WTC11 (cell line): ENCODE results near the gene ZNF628. TPM values are rescaled to one million over a fixed set of nuclear protein-coding genes. Genes with fewer than 3 reads are reported as not detected.

Source experiments
- ATAC-seq: fragments of 200-7000 bp; cut with Tn5 transposase; 2 replicates; pipeline ENCODE4 v1.10.0; 2021; ENCODE audit warnings: mild to moderate bottlenecking, moderate library complexity
- CTCF ChIA-PET: fragments of 300-600 bp; sonication (Branson Sonifier 250); formaldehyde crosslinking; loops from one replicate; lab custom pipeline; 2021; ENCODE audit warnings: antibody characterized with exemption; lab: Charles Lee
- POLR2A ChIA-PET: fragments of 350-600 bp; sonication (Branson Sonifier 250); formaldehyde crosslinking; loops from one replicate; lab custom pipeline; 2021; ENCODE audit warnings: antibody characterized with exemption; lab: Charles Lee
- DNase-seq: peaks from one replicate; pipeline ENCODE4 v3.0.0; 2021; ENCODE audit warnings: low spot score
- H3K27ac Mint-ChIP-seq: 2 replicates; pipeline ENCODE4 v1.8.0; 2021; ENCODE audit warnings: mixed read lengths
- H3K27me3 Mint-ChIP-seq: 2 replicates; pipeline ENCODE4 v1.8.0; 2021; ENCODE audit warnings: low read depth, mild to moderate bottlenecking, moderate library complexity, mixed read lengths
- H3K36me3 Mint-ChIP-seq: 2 replicates; pipeline ENCODE4 v1.8.0; 2021; ENCODE audit warnings: mixed read lengths
- H3K4me1 Mint-ChIP-seq: 2 replicates; pipeline ENCODE4 v1.8.0; 2022; ENCODE audit warnings: mixed read lengths
- H3K4me3 Mint-ChIP-seq: 2 replicates; pipeline ENCODE4 v1.8.0; 2021; ENCODE audit warnings: mild to moderate bottlenecking, moderate library complexity, mixed read lengths
- H3K9me3 Mint-ChIP-seq: 2 replicates; pipeline ENCODE4 v1.8.0; 2021; ENCODE audit warnings: mixed read lengths
- AFF4 ChIP-seq: sonication (generic); formaldehyde crosslinking; IDR thresholded peaks from 2 replicates; pipeline ENCODE4 v1.8.1; 2023; ENCODE audit warnings: mild to moderate bottlenecking, missing genetic modification reagents, borderline replicate concordance
- ATF3 ChIP-seq: sonication (generic); formaldehyde crosslinking; conservative IDR thresholded peaks from 2 replicates; pipeline ENCODE4 v1.8.1; 2022; ENCODE audit warnings: mild to moderate bottlenecking, missing genetic modification reagents
- E2F4 ChIP-seq: sonication (generic); formaldehyde crosslinking; IDR thresholded peaks from 2 replicates; pipeline ENCODE4 v1.8.1; 2022; ENCODE audit warnings: low read depth, mild to moderate bottlenecking, moderate library complexity, missing genetic modification reagents, borderline replicate concordance
- EMX1 ChIP-seq: fragments of 250-450 bp; sonication (Bioruptor Pico); IDR thresholded peaks from 2 replicates; pipeline ENCODE4 v1.8.0; 2021; ENCODE audit warnings: mild to moderate bottlenecking
- ERG ChIP-seq: fragments of 250-450 bp; sonication (Bioruptor Pico); IDR thresholded peaks from 2 replicates; pipeline ENCODE4 v1.8.0; 2021; ENCODE audit warnings: mild to moderate bottlenecking
- ESRRA ChIP-seq: sonication (generic); formaldehyde crosslinking; IDR thresholded peaks from 2 replicates; pipeline ENCODE4 v1.8.1; 2022; ENCODE audit warnings: mild to moderate bottlenecking, missing genetic modification reagents, borderline replicate concordance
- FOXJ3 ChIP-seq: sonication (generic); formaldehyde crosslinking; IDR thresholded peaks from 2 replicates; pipeline ENCODE4 v1.9.0; 2021; ENCODE audit warnings: missing genetic modification reagents, mild to moderate bottlenecking, borderline replicate concordance
- IRF1 ChIP-seq: sonication (generic); formaldehyde crosslinking; IDR thresholded peaks from 2 replicates; pipeline ENCODE4 v1.8.0; 2023; ENCODE audit warnings: missing genetic modification reagents
- KAT7 ChIP-seq: sonication (generic); formaldehyde crosslinking; IDR thresholded peaks from 2 replicates; pipeline ENCODE4 v1.8.1; 2023; ENCODE audit warnings: missing genetic modification reagents, mild to moderate bottlenecking, borderline replicate concordance
- RELA ChIP-seq: sonication (generic); formaldehyde crosslinking; IDR thresholded peaks from 2 replicates; pipeline ENCODE4 v1.8.1; 2022; ENCODE audit warnings: missing genetic modification reagents, mild to moderate bottlenecking, borderline replicate concordance
- STAT6 ChIP-seq: sonication (generic); formaldehyde crosslinking; conservative IDR thresholded peaks from 2 replicates; pipeline ENCODE4 v1.8.1; 2023; ENCODE audit warnings: mild to moderate bottlenecking, low read depth, missing genetic modification reagents, moderate library complexity
- TCF7 ChIP-seq: sonication (generic); formaldehyde crosslinking; IDR thresholded peaks from 2 replicates; pipeline ENCODE4 v1.8.0; 2022; ENCODE audit warnings: mild to moderate bottlenecking, low read depth, missing genetic modification reagents, moderate library complexity
- USF2 ChIP-seq: sonication (generic); formaldehyde crosslinking; IDR thresholded peaks from 2 replicates; pipeline ENCODE4 v1.8.1; 2023; ENCODE audit warnings: mild to moderate bottlenecking, missing genetic modification reagents, moderate library complexity
- ZBTB21 ChIP-seq: sonication (generic); formaldehyde crosslinking; IDR thresholded peaks from 2 replicates; pipeline ENCODE4 v1.8.1; 2023; ENCODE audit warnings: mild to moderate bottlenecking, missing genetic modification reagents, borderline replicate concordance
- ZBTB43 ChIP-seq: sonication (generic); formaldehyde crosslinking; IDR thresholded peaks from 2 replicates; pipeline ENCODE4 v1.8.1; 2023; ENCODE audit warnings: mild to moderate bottlenecking, missing genetic modification reagents
- ZNF281 ChIP-seq: sonication (generic); formaldehyde crosslinking; IDR thresholded peaks from 2 replicates; pipeline ENCODE4 v1.8.0; 2023; ENCODE audit warnings: mild to moderate bottlenecking, missing genetic modification reagents
- ZNF396 ChIP-seq: fragments of 250-450 bp; sonication (Bioruptor Pico); IDR thresholded peaks from 2 replicates; pipeline ENCODE4 v1.8.0; 2021; ENCODE audit warnings: mild to moderate bottlenecking, moderate library complexity, borderline replicate concordance
- ZNF423 ChIP-seq: fragments of 250-450 bp; sonication (Bioruptor Pico); IDR thresholded peaks from 2 replicates; pipeline ENCODE4 v2.1.2; 2022; ENCODE audit warnings: mild to moderate bottlenecking, moderate library complexity
- total RNA-seq: library from RNA; stranded (reverse); gene quantifications from 3 replicates; pipeline ENCODE4 v1.2.3, GENCODE V29; 2021

Gene ZNF628
- total RNA-seq, 1 experiment from 2014 or later, result 23.6 TPM

GRCh38 chr19:55482967-55483705 lies 6.7 kb downstream of the ZNF628 start:
- ChIA-PET CTCF (interaction anchor here (0.6 to 13.5 kb wide), 3 partner anchors 15 to 123 kb away, joined by 3 to 96 read pairs (median 32); no protein-coding TSS in a partner anchor), POLR2A (no interaction called here)
- no peaks in the 10 kb centered on the region for H3K27me3 Mint-ChIP-seq
- no peak for ATAC-seq
- no peak overlapping the region for H3K4me3 Mint-ChIP-seq
- no peaks in the 10 kb centered on the region for H3K36me3 Mint-ChIP-seq
- no peak for DNase-seq
- peaks cover 23% of the 10 kb centered on the region for H3K4me1 Mint-ChIP-seq
- no peaks in the 10 kb centered on the region for H3K9me3 Mint-ChIP-seq
- no peak overlapping the region for H3K27ac Mint-ChIP-seq
- TF ChIP-seq ATF3 (CRISPR knock-in tag) (no peak), TCF7 (CRISPR knock-in tag) (no peak), IRF1 (CRISPR knock-in tag) (no peak), ZBTB43 (CRISPR knock-in tag) (no peak), USF2 (CRISPR knock-in tag) (no peak), ZNF396 (CRISPR knock-in tag) (no peak), ZBTB21 (CRISPR knock-in tag) (no peak), EMX1 (CRISPR knock-in tag) (no peak), STAT6 (no peak), KAT7 (CRISPR knock-in tag) (no peak), AFF4 (CRISPR knock-in tag) (no peak), FOXJ3 (no peak), ZNF281 (CRISPR knock-in tag) (no peak), ZNF423 (no peak), ERG (no peak), RELA (CRISPR knock-in tag) (no peak), ESRRA (CRISPR knock-in tag) (no peak), E2F4 (CRISPR knock-in tag) (no peak)
